GM12864 (cell line): Measurements from ENCODE around the gene KCNV2.

Source experiments
- DNase-seq: peaks from one replicate; pipeline ENCODE4 v3.0.0-alpha.2; 2011; ENCODE audit warnings: low read depth
- H3K4me3 ChIP-seq: 2 replicates; pipeline ENCODE4 v1.5.1; 2011; ENCODE audit warnings: mild to moderate bottlenecking, low read depth, low read length, control low read depth
- TF ChIP-seq, protein P1 (sequence below): IDR thresholded peaks from 2 replicates; pipeline ENCODE4 v1.5.1; 2011; ENCODE audit warnings: low read depth, mild to moderate bottlenecking, moderate library complexity, low read length, control low read depth, inconsistent platforms; ENCODE audit errors: missing control alignments

The KCNV2 gene

DNA sequence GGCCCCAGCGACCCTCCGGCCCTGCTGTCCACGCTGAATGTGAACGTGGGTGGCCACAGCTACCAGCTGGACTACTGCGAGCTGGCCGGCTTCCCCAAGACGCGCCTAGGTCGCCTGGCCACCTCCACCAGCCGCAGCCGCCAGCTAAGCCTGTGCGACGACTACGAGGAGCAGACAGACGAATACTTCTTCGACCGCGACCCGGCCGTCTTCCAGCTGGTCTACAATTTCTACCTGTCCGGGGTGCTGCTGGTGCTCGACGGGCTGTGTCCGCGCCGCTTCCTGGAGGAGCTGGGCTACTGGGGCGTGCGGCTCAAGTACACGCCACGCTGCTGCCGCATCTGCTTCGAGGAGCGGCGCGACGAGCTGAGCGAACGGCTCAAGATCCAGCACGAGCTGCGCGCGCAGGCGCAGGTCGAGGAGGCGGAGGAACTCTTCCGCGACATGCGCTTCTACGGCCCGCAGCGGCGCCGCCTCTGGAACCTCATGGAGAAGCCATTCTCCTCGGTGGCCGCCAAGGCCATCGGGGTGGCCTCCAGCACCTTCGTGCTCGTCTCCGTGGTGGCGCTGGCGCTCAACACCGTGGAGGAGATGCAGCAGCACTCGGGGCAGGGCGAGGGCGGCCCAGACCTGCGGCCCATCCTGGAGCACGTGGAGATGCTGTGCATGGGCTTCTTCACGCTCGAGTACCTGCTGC is 839 bp downstream of the KCNV2 start:
- H3K4me3 ChIP-seq, result no peak overlapping the region

DNA sequence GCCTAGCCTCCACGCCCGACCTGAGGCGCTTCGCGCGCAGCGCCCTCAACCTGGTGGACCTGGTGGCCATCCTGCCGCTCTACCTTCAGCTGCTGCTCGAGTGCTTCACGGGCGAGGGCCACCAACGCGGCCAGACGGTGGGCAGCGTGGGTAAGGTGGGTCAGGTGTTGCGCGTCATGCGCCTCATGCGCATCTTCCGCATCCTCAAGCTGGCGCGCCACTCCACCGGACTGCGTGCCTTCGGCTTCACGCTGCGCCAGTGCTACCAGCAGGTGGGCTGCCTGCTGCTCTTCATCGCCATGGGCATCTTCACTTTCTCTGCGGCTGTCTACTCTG is 1.4 kb downstream of the KCNV2 start:
- TF ChIP-seq, protein P1, sequence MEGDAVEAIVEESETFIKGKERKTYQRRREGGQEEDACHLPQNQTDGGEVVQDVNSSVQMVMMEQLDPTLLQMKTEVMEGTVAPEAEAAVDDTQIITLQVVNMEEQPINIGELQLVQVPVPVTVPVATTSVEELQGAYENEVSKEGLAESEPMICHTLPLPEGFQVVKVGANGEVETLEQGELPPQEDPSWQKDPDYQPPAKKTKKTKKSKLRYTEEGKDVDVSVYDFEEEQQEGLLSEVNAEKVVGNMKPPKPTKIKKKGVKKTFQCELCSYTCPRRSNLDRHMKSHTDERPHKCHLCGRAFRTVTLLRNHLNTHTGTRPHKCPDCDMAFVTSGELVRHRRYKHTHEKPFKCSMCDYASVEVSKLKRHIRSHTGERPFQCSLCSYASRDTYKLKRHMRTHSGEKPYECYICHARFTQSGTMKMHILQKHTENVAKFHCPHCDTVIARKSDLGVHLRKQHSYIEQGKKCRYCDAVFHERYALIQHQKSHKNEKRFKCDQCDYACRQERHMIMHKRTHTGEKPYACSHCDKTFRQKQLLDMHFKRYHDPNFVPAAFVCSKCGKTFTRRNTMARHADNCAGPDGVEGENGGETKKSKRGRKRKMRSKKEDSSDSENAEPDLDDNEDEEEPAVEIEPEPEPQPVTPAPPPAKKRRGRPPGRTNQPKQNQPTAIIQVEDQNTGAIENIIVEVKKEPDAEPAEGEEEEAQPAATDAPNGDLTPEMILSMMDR, result no peak
- H3K4me3 ChIP-seq, result no peak overlapping the region
- DNase-seq, result no peak

More for the DNA sequence above, 839 bp downstream of the KCNV2 start:
- TF ChIP-seq, protein P1, result no peak
- DNase-seq, result no peak

DNA sequence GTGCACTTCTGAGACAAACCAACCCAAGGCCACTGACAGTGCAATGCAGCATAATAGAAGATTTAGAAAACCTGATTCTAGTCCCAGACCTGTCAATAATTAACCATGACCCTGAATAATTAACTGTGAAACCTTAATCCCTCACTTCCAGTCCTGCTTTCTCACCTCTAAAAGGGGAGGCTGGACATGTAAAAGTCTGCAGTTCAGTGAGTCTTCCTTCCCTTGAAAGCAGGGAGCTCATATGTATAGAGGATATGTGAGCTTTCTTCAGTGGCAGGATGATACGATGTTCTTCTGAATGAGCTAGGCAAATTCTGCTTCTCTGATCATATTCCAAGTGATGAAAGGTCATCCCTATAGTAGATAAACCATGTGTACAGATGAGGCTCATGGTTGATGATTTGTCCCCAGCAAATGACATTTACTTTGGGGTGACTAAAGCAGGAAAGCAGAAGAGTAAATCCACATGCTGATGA is 2.9 kb downstream of the KCNV2 start:
- DNase-seq, result no peak
- TF ChIP-seq, protein P1, result no peak

DNA sequence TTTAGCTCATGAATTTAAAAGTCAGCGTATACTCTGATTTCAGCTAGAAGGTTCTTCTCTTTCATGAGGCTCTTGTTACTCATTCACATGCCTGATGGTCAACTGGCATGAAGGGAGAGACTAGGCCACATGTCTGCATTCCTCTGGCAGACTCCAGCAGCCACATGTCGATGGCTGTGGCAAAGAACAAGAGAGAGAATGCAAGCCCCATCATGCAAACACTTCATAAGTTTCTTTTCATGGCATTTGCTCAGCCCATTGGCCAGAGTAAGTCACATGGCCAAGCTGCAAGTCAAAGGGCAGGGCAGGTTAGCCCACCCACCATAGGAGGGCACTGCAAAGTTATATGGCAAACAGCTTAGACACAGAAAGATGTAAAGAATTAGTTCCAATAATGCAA is 5.4 kb downstream of the KCNV2 start:
- no peak overlapping the region for H3K4me3 ChIP-seq
- DNase-seq, result no peak
- TF ChIP-seq, protein P1, result no peak

More for the DNA sequence above, 2.9 kb downstream of the KCNV2 start:
- no peak overlapping the region for H3K4me3 ChIP-seq

DNA sequence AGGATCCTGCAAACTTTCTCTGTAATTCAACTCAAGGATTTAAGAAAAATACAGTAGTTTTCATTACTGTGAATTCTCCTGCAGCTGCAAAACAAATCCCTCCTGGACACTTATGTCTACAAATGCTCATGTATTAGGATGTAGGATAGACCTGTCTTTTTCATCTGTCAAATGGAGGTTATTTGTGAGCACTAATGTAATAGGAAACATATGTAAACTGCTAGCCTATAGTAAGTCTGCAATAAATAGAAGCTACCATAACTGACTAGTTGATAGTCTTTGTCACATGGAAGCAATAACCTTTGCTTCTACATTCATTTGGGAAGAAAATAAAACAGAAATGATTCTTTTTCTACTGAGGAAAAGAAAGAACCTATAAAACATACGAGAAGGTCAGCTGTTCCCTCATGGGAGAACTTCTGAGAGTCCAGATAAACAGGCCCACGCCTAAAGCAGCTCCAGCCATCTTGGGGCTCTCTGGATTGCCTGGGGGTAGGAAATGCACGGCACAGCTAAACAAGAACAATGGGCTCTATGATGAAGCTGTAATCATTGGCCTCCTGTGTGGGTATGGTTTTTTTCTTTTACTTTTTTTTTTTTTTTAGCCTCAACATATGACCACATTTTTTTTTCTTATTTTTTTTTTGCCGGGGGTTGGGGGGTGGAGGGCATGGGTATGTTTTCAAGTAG is 6.2 kb downstream of the KCNV2 start:
- H3K4me3 ChIP-seq, result no peak overlapping the region
- no peak for DNase-seq
- TF ChIP-seq, protein P1, result no peak

DNA sequence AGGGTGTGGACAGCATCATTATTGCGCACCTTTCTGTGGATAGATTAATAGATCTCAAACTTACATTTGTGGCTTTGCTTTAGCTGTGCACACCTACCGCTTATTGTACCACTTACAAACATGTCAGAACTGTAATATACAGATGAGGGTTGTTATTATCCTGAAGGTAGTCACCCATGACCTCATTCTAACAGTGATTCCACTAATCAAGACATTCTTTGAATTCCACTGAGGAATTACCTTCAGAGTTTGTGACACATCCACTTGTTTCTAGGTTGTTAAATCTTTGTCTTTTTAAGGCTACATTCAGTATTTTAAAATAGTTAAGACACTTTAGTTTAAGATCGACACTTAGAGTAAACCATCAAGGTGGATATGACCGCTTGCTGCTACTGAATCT is 7.8 kb downstream of the KCNV2 start:
- TF ChIP-seq, protein P1, result no peak
- DNase-seq, result no peak
- no peak overlapping the region for H3K4me3 ChIP-seq
